ENCODE data around the gene KCNMA1. TPM values are rescaled to one million over a fixed set of nuclear protein-coding genes. Genes with fewer than 3 reads are reported as not detected.

The KCNMA1 gene
- total and polyA plus RNA-seq, 2 donors (not counting 1 experiment from before 2014, with no cell fraction given), result 0.82 to 3.1 TPM

- Mint-ChIP-seq H3K4me1 (no peaks in the 10 kb centered on the region), H3K9me3 (ENCODE audit: insufficient read depth) (no peaks in the 10 kb centered on the region), H3K27me3 (peaks cover 8% of the 10 kb centered on the region), H3K4me3 (no peak overlapping the region), H3K27ac (no peak overlapping the region)
- WGBS (ENCODE audit: insufficient coverage), result 87% methylated on average over 6 of the region's 6 CpGs
- CTCF ChIA-PET, result no interaction called here
- no peaks in the 10 kb centered on the region for H3K79me2 ChIP-seq (ENCODE audit: control insufficient read depth, insufficient read depth, low read length)
- intact Hi-C loops (cut with micrococcal nuclease), result no loop called here
- H3K36me3 ChIP-seq (replicated peaks in 1 of 2; ENCODE audit: control extremely low read depth in 1 of 2, control insufficient read depth in 1 of 2, extremely low read depth in 1 of 2, insufficient read depth in 2 of 2, low read length in 1 of 2), result no peaks in the 10 kb centered on the region
- ATAC-seq (ENCODE audit: low read depth) (no peak), DNase-seq (no peak)
- peaks cover 0 to 6% (median 0%) of the 10 kb centered on the region in 3 donors for H3K9me3 ChIP-seq (ENCODE audit: control extremely low read depth in 1 of 3, control insufficient read depth in 2 of 3, insufficient read depth in 1 of 3, low read length in 2 of 3)
- no peak overlapping the region for H3K27ac ChIP-seq (ENCODE audit: low read length in 2 of 2)
- H4K20me1 ChIP-seq (ENCODE audit: control insufficient read depth, insufficient read depth, low read length, poor library complexity, severe bottlenecking), result no peaks in the 10 kb centered on the region
- no peak overlapping the region for H3K9ac ChIP-seq (ENCODE audit: low read length)
- H3K4me2 ChIP-seq (replicated peaks; ENCODE audit: low read depth, low read length, poor library complexity, severe bottlenecking), result no peak overlapping the region
- H2AFZ ChIP-seq (ENCODE audit: insufficient read depth, low read depth, low read length, poor library complexity, severe bottlenecking), result no peak overlapping the region
- TF ChIP-seq CTCF (IDR thresholded peaks at IDR 0.05) (no peak), EZH2 (IDR thresholded peaks at IDR 0.05; ENCODE audit: borderline replicate concordance, insufficient read depth, low read depth, low read length, poor library complexity, severe bottlenecking) (no peak)
- no peak overlapping the region for H3K4me3 ChIP-seq (ENCODE audit: control extremely low read depth in 1 of 5, extremely low read depth in 1 of 5, insufficient read depth in 1 of 5, low read depth in 2 of 5, low read length in 4 of 5)
- no peaks in the 10 kb centered on the region for H3K4me1 ChIP-seq (ENCODE audit: control insufficient read depth in 2 of 2, insufficient read depth in 2 of 2, low read length in 2 of 2)
- POLR2A ChIA-PET, result no interaction called here
- H3K27me3 ChIP-seq (replicated peaks in 1 of 4; ENCODE audit: control extremely low read depth in 1 of 4, control insufficient read depth in 3 of 4, insufficient read depth in 4 of 4, low read length in 3 of 4), result no peaks in the 10 kb centered on the region
Observed at GRCh38 chr10:77518910-77519274, 118.7 kb downstream of the KCNMA1 start.

- Mint-ChIP-seq H3K9me3 (ENCODE audit: insufficient read depth) (no peaks in the 10 kb centered on the region), H3K4me1 (no peaks in the 10 kb centered on the region), H3K27ac (no peak overlapping the region), H3K27me3 (peaks cover 9% of the 10 kb centered on the region), H3K4me3 (no peak overlapping the region)
- Histone ChIP-seq H3K4me1 (ENCODE audit: control insufficient read depth in 2 of 2, insufficient read depth in 2 of 2, low read length in 2 of 2) (no peaks in the 10 kb centered on the region), H3K9me3 (ENCODE audit: control extremely low read depth in 1 of 3, control insufficient read depth in 2 of 3, insufficient read depth in 1 of 3, low read length in 2 of 3) (peaks cover 0 to 6% (median 0%) of the 10 kb centered on the region in 3 donors), H3K4me3 (ENCODE audit: control extremely low read depth in 1 of 5, extremely low read depth in 1 of 5, insufficient read depth in 1 of 5, low read depth in 2 of 5, low read length in 4 of 5) (no peak overlapping the region), H2AFZ (ENCODE audit: insufficient read depth, low read depth, low read length, poor library complexity, severe bottlenecking) (no peak overlapping the region), H3K36me3 (replicated peaks in 1 of 2; ENCODE audit: control extremely low read depth in 1 of 2, control insufficient read depth in 1 of 2, extremely low read depth in 1 of 2, insufficient read depth in 2 of 2, low read length in 1 of 2) (no peaks in the 10 kb centered on the region), H3K9ac (ENCODE audit: low read length) (no peak overlapping the region), H3K4me2 (replicated peaks; ENCODE audit: low read depth, low read length, poor library complexity, severe bottlenecking) (no peak overlapping the region), H4K20me1 (ENCODE audit: control insufficient read depth, insufficient read depth, low read length, poor library complexity, severe bottlenecking) (no peaks in the 10 kb centered on the region), H3K27ac (ENCODE audit: low read length in 2 of 2) (no peak overlapping the region), H3K27me3 (replicated peaks in 1 of 4; ENCODE audit: control extremely low read depth in 1 of 4, control insufficient read depth in 3 of 4, insufficient read depth in 4 of 4, low read length in 3 of 4) (no peaks in the 10 kb centered on the region), H3K79me2 (ENCODE audit: control insufficient read depth, insufficient read depth, low read length) (no peaks in the 10 kb centered on the region)
- intact Hi-C loops (cut with micrococcal nuclease), result no loop called here
- CTCF ChIA-PET, result no interaction called here
- TF ChIP-seq EZH2 (IDR thresholded peaks at IDR 0.05; ENCODE audit: borderline replicate concordance, insufficient read depth, low read depth, low read length, poor library complexity, severe bottlenecking) (no peak), CTCF (IDR thresholded peaks at IDR 0.05) (no peak)
- no peak for DNase-seq
- WGBS (ENCODE audit: insufficient coverage), result 92% methylated on average over 7 of the region's 7 CpGs
- ATAC-seq (ENCODE audit: low read depth), result no peak
- POLR2A ChIA-PET, result no interaction called here
Observed at GRCh38 chr10:77518241-77518909, 119.2 kb downstream of the KCNMA1 start.

All from B cell (primary cell).